H1 (cell line): ENCODE measurements around the gene GDF2. TPM values are rescaled to one million over a fixed set of nuclear protein-coding genes. Genes with fewer than 3 reads are reported as not detected.

ENCODE experiments used
- CTCF ChIA-PET: fragments of 300-600 bp; sonication (Branson Sonifier 250); formaldehyde crosslinking; loops from one replicate; lab custom pipeline; 2021; ENCODE audit not compliant: partially characterized antibody; lab: Charles Lee
- POLR2A ChIA-PET: fragments of 300-600 bp; sonication (Branson Sonifier 250); formaldehyde crosslinking; loops from one replicate; lab custom pipeline; 2021; ENCODE audit warnings: inconsistent platforms; ENCODE audit not compliant: partially characterized antibody; lab: Charles Lee
- DNase-seq, 2 experiments: peaks; one replicate each; pipeline versions ENCODE4 v3.0.0 to v3.0.0-alpha.2; 2010 to 2022; ENCODE audit warnings: low spot score in 2 of 2, low read depth in 1 of 2, mixed read lengths in 1 of 2
- FAIRE-seq: peaks from 2 replicates; lab custom pipeline; 2011; peaks lifted over from hg19 to GRCh38; lab: Jason Lieb, UNC
- H2AFZ ChIP-seq: 2 replicates; pipeline ENCODE4 v1.8.1; 2012; ENCODE audit warnings: low read length, inconsistent platforms
- H2AK5ac ChIP-seq: 2 replicates; pipeline ENCODE4 v1.6.1; 2013; ENCODE audit warnings: low read depth, low read length
- H2BK120ac ChIP-seq: replicated peaks from 2 replicates; pipeline ENCODE3; 2013; ENCODE audit warnings: low read depth, low read length, inconsistent platforms
- H2BK12ac ChIP-seq: 2 replicates; pipeline ENCODE4 v1.6.1; 2013; ENCODE audit warnings: low read depth, low read length
- H2BK15ac ChIP-seq: 2 replicates; pipeline ENCODE4 v1.6.1; 2013; ENCODE audit warnings: low read length
- H2BK20ac ChIP-seq: 2 replicates; pipeline ENCODE4 v1.6.1; 2013; ENCODE audit warnings: low read length
- H2BK5ac ChIP-seq: 2 replicates; pipeline ENCODE4 v1.6.1; 2013; ENCODE audit warnings: low read depth, low read length
- H3K14ac ChIP-seq: 2 replicates; pipeline ENCODE4 v1.6.1; 2013; ENCODE audit warnings: inconsistent platforms; ENCODE audit not compliant: insufficient read length
- H3K18ac ChIP-seq: 2 replicates; pipeline ENCODE4 v1.6.1; 2013; ENCODE audit warnings: low read length; ENCODE audit errors: extremely low read depth
- H3K23ac ChIP-seq: 2 replicates; pipeline ENCODE4 v1.6.1; 2013; ENCODE audit warnings: inconsistent platforms; ENCODE audit not compliant: insufficient read length
- H3K23me2 ChIP-seq: 2 replicates; pipeline ENCODE4 v1.6.1; 2013; ENCODE audit warnings: low read depth, low read length
- H3K27ac ChIP-seq: 2 replicates; pipeline ENCODE4 v1.6.1; 2011; ENCODE audit warnings: low read depth, low read length, inconsistent platforms
- H3K27me3 ChIP-seq, 4 experiments: replicated peaks in 1 of 4; 1 replicate in 1 of 4; 2 replicates in 3 of 4; pipeline versions ENCODE4 v1.6.1 to v1.8.1; 2011 to 2013; ENCODE audit warnings: low read length in 3 of 4, mild to moderate bottlenecking in 3 of 4, inconsistent platforms in 2 of 4, mixed read lengths in 2 of 4, moderate library complexity in 1 of 4; ENCODE audit not compliant: control insufficient read depth in 3 of 4, insufficient read depth in 3 of 4; ENCODE audit errors: extremely low read depth in 1 of 4
- H3K36me3 ChIP-seq, 4 experiments: 2 replicates each; pipeline versions ENCODE4 v1.6.1 to v1.8.1; 2011 to 2013; ENCODE audit warnings: mild to moderate bottlenecking in 4 of 4, low read length in 3 of 4, moderate library complexity in 2 of 4, control low read depth in 1 of 4, inconsistent platforms in 1 of 4; ENCODE audit not compliant: insufficient read depth in 4 of 4, control insufficient read depth in 2 of 4
- H3K4ac ChIP-seq: replicated peaks from 2 replicates; pipeline ENCODE3; 2013; ENCODE audit warnings: low read length, low read depth, mixed read lengths, inconsistent platforms; ENCODE audit not compliant: insufficient read length
- H3K4me1 ChIP-seq, 4 experiments: replicated peaks in 1 of 4; 1 replicate in 1 of 4; 2 replicates in 3 of 4; pipeline versions ENCODE4 v1.6.1 to v1.8.1; 2011 to 2013; ENCODE audit warnings: low read length in 3 of 4, inconsistent platforms in 2 of 4, mixed read lengths in 1 of 4; ENCODE audit not compliant: insufficient read depth in 4 of 4, control insufficient read depth in 3 of 4
- H3K4me2 ChIP-seq, 2 experiments: 2 replicates each; pipeline versions ENCODE4 v1.6.1 to v1.8.1; 2011 to 2013; ENCODE audit warnings: low read depth in 2 of 2, low read length in 2 of 2, control low read depth in 1 of 2, inconsistent platforms in 1 of 2, mild to moderate bottlenecking in 1 of 2; ENCODE audit not compliant: insufficient read depth in 1 of 2
- H3K4me3 ChIP-seq, 4 experiments: fragments of 200-600, 300-600 bp in 1 of 4; sonication (generic), shearing (Covaris generic), sonication (Bioruptor Twin) in 1 of 4; 2 replicates each; pipeline versions ENCODE4 v1.5.1 to v1.8.1; 2011 to 2016; ENCODE audit warnings: low read length in 4 of 4, low read depth in 3 of 4, control low read depth in 2 of 4, inconsistent platforms in 2 of 4, mild to moderate bottlenecking in 2 of 4, mixed read lengths in 1 of 4, moderate library complexity in 1 of 4; ENCODE audit not compliant: insufficient read depth in 2 of 4; ENCODE audit errors: extremely low read depth in 1 of 4
- H3K56ac ChIP-seq: replicated peaks from 2 replicates; pipeline ENCODE3; 2013; ENCODE audit warnings: low read depth, mild to moderate bottlenecking, mixed read lengths, low read length, inconsistent platforms; ENCODE audit not compliant: insufficient read length
- H3K79me1 ChIP-seq: 2 replicates; pipeline ENCODE4 v1.6.1; 2013; ENCODE audit warnings: low read depth, low read length, control low read depth
- H3K79me2 ChIP-seq, 2 experiments: 2 replicates each; pipeline versions ENCODE4 v1.6.1 to v1.8.1; 2012 to 2013; ENCODE audit warnings: low read length in 2 of 2, mild to moderate bottlenecking in 2 of 2, inconsistent platforms in 1 of 2; ENCODE audit not compliant: insufficient read depth in 2 of 2, control insufficient read depth in 1 of 2
- H3K9ac ChIP-seq, 4 experiments: replicated peaks in 1 of 4; 1 replicate in 1 of 4; 2 replicates in 3 of 4; pipeline versions ENCODE4 v1.6.1 to v1.8.1; 2011 to 2013; ENCODE audit warnings: low read depth in 3 of 4, low read length in 3 of 4, control low read depth in 2 of 4, mild to moderate bottlenecking in 2 of 4, moderate library complexity in 2 of 4, inconsistent platforms in 1 of 4; ENCODE audit errors: extremely low read depth in 1 of 4
- H3K9me3 ChIP-seq, 2 experiments: 2 replicates each; pipeline versions ENCODE4 v1.6.1 to v1.8.1; 2012 to 2013; ENCODE audit warnings: mild to moderate bottlenecking in 2 of 2, moderate library complexity in 2 of 2, control low read depth in 1 of 2, inconsistent platforms in 1 of 2, low read depth in 1 of 2, low read length in 1 of 2, mixed read lengths in 1 of 2; ENCODE audit not compliant: insufficient read depth in 2 of 2
- H4K20me1 ChIP-seq, 2 experiments: replicated peaks in 1 of 2; 2 replicates each; pipeline versions ENCODE3 to v1.8.1; 2011 to 2013; ENCODE audit warnings: inconsistent platforms in 2 of 2, low read length in 2 of 2, mild to moderate bottlenecking in 1 of 2; ENCODE audit not compliant: insufficient read depth in 2 of 2, control insufficient read depth in 1 of 2
- H4K5ac ChIP-seq: 2 replicates; pipeline ENCODE4 v1.6.1; 2013; ENCODE audit warnings: low read length, low read depth, mixed read lengths, inconsistent platforms; ENCODE audit not compliant: insufficient read length
- H4K8ac ChIP-seq: 2 replicates; pipeline ENCODE4 v1.8.0; 2013; ENCODE audit warnings: mild to moderate bottlenecking, moderate library complexity, low read length, inconsistent platforms; ENCODE audit not compliant: insufficient read depth; ENCODE audit errors: extremely low read depth
- H4K91ac ChIP-seq: replicated peaks from 2 replicates; pipeline ENCODE3; 2013; ENCODE audit warnings: low read length, mixed read lengths, inconsistent platforms; ENCODE audit not compliant: insufficient read length
- ATF2 ChIP-seq: IDR thresholded peaks from 2 replicates; pipeline ENCODE4 v1.6.1; 2012; ENCODE audit warnings: low read length, inconsistent platforms
- BCL11A ChIP-seq, 2 experiments: IDR thresholded peaks; one replicate each; pipeline ENCODE4 v1.6.1; 2011; ENCODE audit warnings: low read depth in 2 of 2, low read length in 2 of 2, mild to moderate bottlenecking in 2 of 2
- CBX8 ChIP-seq: fragments of 300-800, 300-1000 bp; sonication (generic); IDR thresholded peaks from 2 replicates; pipeline ENCODE4 v1.7.1; 2016; ENCODE audit warnings: low read depth, low read length, borderline replicate concordance
- CTBP2 ChIP-seq: IDR thresholded peaks from 2 replicates; pipeline ENCODE4 v1.7.0; 2011; ENCODE audit warnings: borderline replicate concordance, mild to moderate bottlenecking, moderate library complexity, mixed read lengths, low read length; ENCODE audit not compliant: insufficient read depth, insufficient read length
- KDM5A ChIP-seq: fragments of 200-600 bp; IDR thresholded peaks from 2 replicates; pipeline ENCODE4 v1.7.1; 2012; ENCODE audit warnings: mild to moderate bottlenecking, low read length, inconsistent platforms, mixed read lengths
- POLR2A ChIP-seq, 2 experiments: IDR thresholded peaks; 1 replicate in 1 of 2; 2 replicates in 1 of 2; pipeline ENCODE4 v1.6.1; 2011; ENCODE audit warnings: low read depth in 2 of 2, low read length in 2 of 2, mild to moderate bottlenecking in 2 of 2; ENCODE audit errors: control extremely low read depth in 1 of 2
- RFX5 ChIP-seq: IDR thresholded peaks from 2 replicates; pipeline ENCODE4 v1.6.1; 2011; ENCODE audit warnings: low read depth, low read length, improper control_type of control experiment, borderline replicate concordance
- SAP30 ChIP-seq: fragments of 300-600 bp; sonication (generic); IDR thresholded peaks from 2 replicates; pipeline ENCODE4 v1.7.1; 2012; ENCODE audit warnings: low read length, moderate library complexity, mild to moderate bottlenecking, inconsistent platforms; ENCODE audit not compliant: insufficient read depth, insufficient replicate concordance
- SIX5 ChIP-seq: IDR thresholded peaks from 2 replicates; pipeline ENCODE4 v1.6.1; 2011; ENCODE audit warnings: mild to moderate bottlenecking, low read depth, low read length
- SP2 ChIP-seq: IDR thresholded peaks from 2 replicates; pipeline ENCODE4 v1.6.1; 2012; ENCODE audit warnings: mild to moderate bottlenecking, low read length, inconsistent platforms
- SP4 ChIP-seq: IDR thresholded peaks from 2 replicates; pipeline ENCODE4 v1.6.1; 2012; ENCODE audit warnings: low read length, inconsistent platforms
- WGBS, 2 experiments: shearing (Covaris generic) in 1 of 2; methylation state at CpG; one replicate each; pipeline versions ENCODE4 v1.1.6 to v1.1.7; 2013 to 2015; ENCODE audit warnings: low lambda C conversion rate in 2 of 2, mixed read lengths in 2 of 2, inconsistent platforms in 1 of 2, low coverage in 1 of 2, missing lambda C conversion rate in 1 of 2; ENCODE audit not compliant: insufficient replicate concordance in 2 of 2, insufficient coverage in 1 of 2, insufficient read length in 1 of 2; ENCODE audit errors: extremely low coverage in 1 of 2, missing lambda C conversion rate in 1 of 2; 5-methylcytosine and 5-hydroxymethylcytosine counted together
- polyA plus RNA-seq, 7 experiments: library from polyadenylated mRNA; depleted of rRNA in 3 of 7; stranded (reverse) in 5 of 7; unstranded in 2 of 7; fragments of >200 nt in 5 of 7; fragments of 200-250 nt in 2 of 7; gene quantifications; 1 replicate in 5 of 7; 2 replicates in 1 of 7; 4 replicates in 1 of 7; pipeline versions ENCODE4 v1.2.1 to v1.2.3, GENCODE V29; 2011 to 2013; ENCODE audit warnings: missing spikeins in 2 of 7, mixed read lengths in 2 of 7
- total RNA-seq: library from RNA; stranded (reverse); fragmentation: NEBNext Ultra II Directional; extraction: Animal tissue kit (Norgen Biotek cat#: 25700); gene quantifications from 2 replicates; pipeline ENCODE4 v1.2.1, GENCODE V29; 2021

GDF2 gene
- total and polyA plus RNA-seq, 2 of the 8 experiments (the other 6 are each of a cell fraction or from before 2014, with no cell fraction given) = not detected

GRCh38 chr10:47365431-47366180, 43.4 kb downstream of the GDF2 start:
- Histone ChIP-seq H3K18ac (no peak overlapping the region), H3K9ac (no peak overlapping the region), H2AFZ (no peak overlapping the region), H3K36me3 (no peaks in the 10 kb centered on the region), H3K27ac (no peak overlapping the region), H3K56ac (no peak overlapping the region), H2BK15ac (peak overlapping the region; percentile 1; the same call in 1 of the 2 replicates), H3K27me3 (no peaks in the 10 kb centered on the region), H4K91ac (no peak overlapping the region), H4K5ac (no peak overlapping the region), H2BK12ac (no peak overlapping the region), H2BK20ac (no peak overlapping the region), H2BK120ac (no peak overlapping the region), H3K23ac (no peak overlapping the region), H4K8ac (no peak overlapping the region), H4K20me1 (peaks cover 0 to 1% of the 10 kb centered on the region in 2 experiments), H3K79me1 (no peaks in the 10 kb centered on the region), H3K4me3 (no peak overlapping the region), H2BK5ac (no peak overlapping the region), H3K4me1 (peaks cover 2 to 7% (median 3%) of the 10 kb centered on the region in 4 experiments; a peak in 3 of 7 replicates), H3K79me2 (no peaks in the 10 kb centered on the region), H3K9me3 (no peaks in the 10 kb centered on the region), H2AK5ac (no peak overlapping the region), H3K4ac (no peak overlapping the region), H3K14ac (no peak overlapping the region), H3K4me2 (no peak overlapping the region), H3K23me2 (no peaks in the 10 kb centered on the region)
- WGBS, 2 experiments = 90% methylated on average over 9 of the region's 9 CpGs; no CpG with 5 or more reads in 1 of the 2 experiments
- FAIRE-seq = no peak
- no peak for DNase-seq
- ChIA-PET POLR2A (interaction anchor here (2.8 kb wide), 1 partner anchor 18 kb away, joined by 8 read pairs; the partner anchor contains the start of gene ZNF488), CTCF (interaction anchor here (0.7 to 8.9 kb wide), 6 partner anchors 9 to 372 kb away, joined by 3 to 132 read pairs (median 4); partner anchors contain the start of gene RBP3)
- TF ChIP-seq RFX5 = no peak
- no peak for TF ChIP-seq SP2
- no peak for TF ChIP-seq SAP30
- TF ChIP-seq CBX8 = no peak
- no peak for TF ChIP-seq SIX5
- TF ChIP-seq POLR2A (IDR thresholded peaks at IDR 0.05; ENCODE audit: control extremely low read depth in 1 of 2, low read depth in 2 of 2, low read length in 2 of 2) = no peak
- no peak for TF ChIP-seq SP4
- TF ChIP-seq ATF2 = no peak
- no peak for TF ChIP-seq BCL11A (IDR thresholded peaks at IDR 0.05; ENCODE audit: low read depth in 2 of 2, low read length in 2 of 2)
- no peak for TF ChIP-seq KDM5A
- TF ChIP-seq CTBP2 = no peak
